H1 (cell line): ENCODE results near the gene TRAPPC12. TPM values are rescaled to one million over a fixed set of nuclear protein-coding genes. Genes with fewer than 3 reads are reported as not detected.

Experiments used
- CBX5 ChIP-seq: fragments of 300-800, 300-1000 bp; sonication (generic); IDR thresholded peaks from 2 replicates; pipeline ENCODE4 v1.7.1; 2016; ENCODE audit warnings: antibody characterized with exemption, low read length, low read depth
- CEBPB ChIP-seq: IDR thresholded peaks from 2 replicates; pipeline ENCODE4 v1.6.1; 2012; ENCODE audit warnings: low read depth, low read length
- CREB1 ChIP-seq: IDR thresholded peaks from 2 replicates; pipeline ENCODE4 v1.6.1; 2012; ENCODE audit warnings: inconsistent platforms
- FOSL1 ChIP-seq: IDR thresholded peaks from 2 replicates; pipeline ENCODE4 v1.6.1; 2011; ENCODE audit warnings: mild to moderate bottlenecking, low read depth, low read length, moderate library complexity; ENCODE audit not compliant: insufficient read depth
- GABPA ChIP-seq: IDR thresholded peaks from 2 replicates; pipeline ENCODE4 v1.6.1; 2011; ENCODE audit warnings: mild to moderate bottlenecking, low read length, moderate library complexity, borderline replicate concordance; ENCODE audit not compliant: insufficient read depth
- GTF2F1 ChIP-seq: IDR thresholded peaks from 2 replicates; pipeline ENCODE4 v1.6.1; 2012; ENCODE audit warnings: low read depth, low read length, improper control_type of control experiment, borderline replicate concordance
- HDAC6 ChIP-seq: IDR thresholded peaks from one replicate; pipeline ENCODE4 v1.7.1; 2012; ENCODE audit warnings: low read depth, mild to moderate bottlenecking, inconsistent platforms, low read length, moderate library complexity
- JUN ChIP-seq: IDR thresholded peaks from 2 replicates; pipeline ENCODE4 v1.6.1; 2011; ENCODE audit warnings: low read depth, mild to moderate bottlenecking, improper control_type of control experiment, low read length
- KDM5A ChIP-seq: fragments of 200-600 bp; IDR thresholded peaks from 2 replicates; pipeline ENCODE4 v1.7.1; 2012; ENCODE audit warnings: mild to moderate bottlenecking, low read length, inconsistent platforms, mixed read lengths
- NANOG ChIP-seq: IDR thresholded peaks from 2 replicates; pipeline ENCODE4 v1.6.1; 2011; ENCODE audit warnings: low read length, low read depth, mild to moderate bottlenecking, inconsistent platforms; ENCODE audit not compliant: insufficient read depth, poor library complexity, severe bottlenecking
- POLR2A ChIP-seq, 2 experiments: IDR thresholded peaks; 1 replicate in 1 of 2; 2 replicates in 1 of 2; pipeline ENCODE4 v1.6.1; 2011; ENCODE audit warnings: low read depth in 2 of 2, low read length in 2 of 2, mild to moderate bottlenecking in 2 of 2; ENCODE audit errors: control extremely low read depth in 1 of 2
- POLR2AphosphoS5 ChIP-seq: IDR thresholded peaks from 2 replicates; pipeline ENCODE4 v1.6.1; 2011; ENCODE audit warnings: low read depth, low read length
- RAD21 ChIP-seq, 2 experiments: IDR thresholded peaks in 1 of 2; conservative IDR thresholded peaks in 1 of 2; 2 replicates each; pipeline ENCODE4 v1.6.1; 2011; ENCODE audit warnings: low read depth in 2 of 2, low read length in 2 of 2, improper control_type of control experiment in 1 of 2, inconsistent platforms in 1 of 2, mild to moderate bottlenecking in 1 of 2, moderate library complexity in 1 of 2
- RNF2 ChIP-seq: fragments of 200-900, 300-1000 bp; sonication (generic); IDR thresholded peaks from 2 replicates; pipeline ENCODE4 v1.7.1; 2016; ENCODE audit warnings: borderline replicate concordance, low read depth, mild to moderate bottlenecking, antibody characterized with exemption, low read length; ENCODE audit not compliant: poor library complexity, severe bottlenecking; ENCODE audit errors: missing control alignments
- RXRA ChIP-seq: IDR thresholded peaks from 2 replicates; pipeline ENCODE4 v1.6.1; 2011; ENCODE audit warnings: low read depth, mild to moderate bottlenecking, low read length, moderate library complexity; ENCODE audit not compliant: insufficient read depth
- SAP30 ChIP-seq: fragments of 300-600 bp; sonication (generic); IDR thresholded peaks from 2 replicates; pipeline ENCODE4 v1.7.1; 2012; ENCODE audit warnings: low read length, moderate library complexity, mild to moderate bottlenecking, inconsistent platforms; ENCODE audit not compliant: insufficient read depth, insufficient replicate concordance
- SIRT6 ChIP-seq: IDR thresholded peaks from one replicate; pipeline ENCODE4 v1.7.1; 2012; ENCODE audit warnings: low read length, inconsistent platforms
- SIX5 ChIP-seq: IDR thresholded peaks from 2 replicates; pipeline ENCODE4 v1.6.1; 2011; ENCODE audit warnings: mild to moderate bottlenecking, low read depth, low read length
- SP2 ChIP-seq: IDR thresholded peaks from 2 replicates; pipeline ENCODE4 v1.6.1; 2012; ENCODE audit warnings: mild to moderate bottlenecking, low read length, inconsistent platforms
- SP4 ChIP-seq: IDR thresholded peaks from 2 replicates; pipeline ENCODE4 v1.6.1; 2012; ENCODE audit warnings: low read length, inconsistent platforms
- SRF ChIP-seq: IDR thresholded peaks from 2 replicates; pipeline ENCODE4 v1.6.1; 2011; ENCODE audit warnings: mild to moderate bottlenecking, low read depth, low read length, moderate library complexity
- TCF12 ChIP-seq: IDR thresholded peaks from 2 replicates; pipeline ENCODE4 v1.6.1; 2011; ENCODE audit warnings: low read depth, mild to moderate bottlenecking, low read length
- polyA plus RNA-seq, 7 experiments: library from polyadenylated mRNA; depleted of rRNA in 3 of 7; stranded (reverse) in 5 of 7; unstranded in 2 of 7; fragments of >200 nt in 5 of 7; fragments of 200-250 nt in 2 of 7; gene quantifications; 1 replicate in 5 of 7; 2 replicates in 1 of 7; 4 replicates in 1 of 7; pipeline versions ENCODE4 v1.2.1 to v1.2.3, GENCODE V29; 2011 to 2013; ENCODE audit warnings: missing spikeins in 2 of 7, mixed read lengths in 2 of 7
- total RNA-seq: library from RNA; stranded (reverse); fragmentation: NEBNext Ultra II Directional; extraction: Animal tissue kit (Norgen Biotek cat#: 25700); gene quantifications from 2 replicates; pipeline ENCODE4 v1.2.1, GENCODE V29; 2021
- TF ChIP-seq, protein P1 (sequence below): IDR thresholded peaks from 2 replicates; pipeline ENCODE4 v1.6.1; 2012; ENCODE audit warnings: low read length, inconsistent platforms

TRAPPC12 gene
- total and polyA plus RNA-seq, 2 of the 8 experiments (the other 6 are each of a cell fraction or from before 2014, with no cell fraction given), result 35.0 to 67.3 TPM

- TF ChIP-seq FOSL1 (no peak), SP4 (no peak), HDAC6 (no peak), SIX5 (no peak), POLR2A (IDR thresholded peaks at IDR 0.05; ENCODE audit: control extremely low read depth in 1 of 2, low read depth in 2 of 2, low read length in 2 of 2) (peak; percentile 46 to 63), CEBPB (0 out of 2 replicates have a peak, but pooled peaks have one; percentile 19), KDM5A (peak; percentile 64), GABPA (peak; percentile 25; the same call in 1 of the 2 replicates), CREB1 (peak; percentile 85), NANOG (peak; percentile 5), TCF12 (no peak), SP2 (no peak), JUN (no peak), SIRT6 (no peak), RAD21 (IDR thresholded peaks at IDR 0.05 in 1 of 2, conservative IDR thresholded peaks at IDR 0.05 in 1 of 2; ENCODE audit: low read depth in 2 of 2, low read length in 2 of 2) (peak in 1 of 2 experiments; percentile 1; a peak in 2 of 4 replicates), GTF2F1 (no peak), RXRA (no peak), RNF2 (no peak), SAP30 (no peak), CBX5 (no peak), POLR2AphosphoS5 (no peak; the same call in none of the 2 replicates), SRF (no peak)
- TF ChIP-seq, protein P1, sequence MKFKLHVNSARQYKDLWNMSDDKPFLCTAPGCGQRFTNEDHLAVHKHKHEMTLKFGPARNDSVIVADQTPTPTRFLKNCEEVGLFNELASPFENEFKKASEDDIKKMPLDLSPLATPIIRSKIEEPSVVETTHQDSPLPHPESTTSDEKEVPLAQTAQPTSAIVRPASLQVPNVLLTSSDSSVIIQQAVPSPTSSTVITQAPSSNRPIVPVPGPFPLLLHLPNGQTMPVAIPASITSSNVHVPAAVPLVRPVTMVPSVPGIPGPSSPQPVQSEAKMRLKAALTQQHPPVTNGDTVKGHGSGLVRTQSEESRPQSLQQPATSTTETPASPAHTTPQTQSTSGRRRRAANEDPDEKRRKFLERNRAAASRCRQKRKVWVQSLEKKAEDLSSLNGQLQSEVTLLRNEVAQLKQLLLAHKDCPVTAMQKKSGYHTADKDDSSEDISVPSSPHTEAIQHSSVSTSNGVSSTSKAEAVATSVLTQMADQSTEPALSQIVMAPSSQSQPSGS, result 0 out of 2 replicates have a peak, but pooled peaks have one; percentile 27
These were observed 1.7 kb upstream of the TRAPPC12 start, which contains the start of gene EIPR1 (continued) for GRCh38 chr2:3377612-3378432.
